Measurements from ENCODE around the gene ATP2B2.

The ATP2B2 gene

DNA sequence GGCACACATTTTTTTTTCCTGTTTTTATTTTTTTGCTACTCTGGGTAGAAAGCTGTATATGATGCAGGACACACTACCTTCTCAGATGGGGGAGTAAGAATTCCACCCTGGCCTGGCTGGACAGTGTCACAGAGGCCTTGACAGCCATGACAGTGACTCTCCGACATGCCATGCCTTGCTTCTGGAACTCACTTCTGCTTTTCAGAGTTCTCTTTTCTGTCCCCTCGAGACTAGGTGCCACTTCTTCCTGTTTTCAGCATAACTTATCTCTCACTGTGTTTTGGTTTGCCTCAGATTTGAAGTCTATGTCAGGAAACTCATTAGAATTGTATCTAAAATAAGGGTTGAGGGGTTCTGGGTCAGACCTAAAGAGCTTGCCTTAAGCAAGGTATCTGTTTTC is 115.4 kb downstream of the ATP2B2 start:
- no peak overlapping the region for H3K4me2 ChIP-seq (ENCODE audit: low read depth, low read length, poor library complexity, severe bottlenecking)
- peaks cover 8% of the 10 kb centered on the region; the same call in 1 of the 2 replicates for H3K9me3 ChIP-seq (ENCODE audit: insufficient read depth, low read depth, low read length)
- no peaks in the 10 kb centered on the region for H3K79me2 ChIP-seq (ENCODE audit: insufficient read depth, low read length)
- no peaks in the 10 kb centered on the region for H4K20me1 ChIP-seq (ENCODE audit: insufficient read depth, low read length, poor library complexity, severe bottlenecking)
- no peaks in the 10 kb centered on the region for H3K36me3 ChIP-seq (ENCODE audit: insufficient read depth, low read length)
- H3K27me3 ChIP-seq (ENCODE audit: insufficient read depth, low read length, poor library complexity, severe bottlenecking): no peaks in the 10 kb centered on the region
- H3K4me1 ChIP-seq (ENCODE audit: insufficient read depth, low read length, poor library complexity, severe bottlenecking): no peaks in the 10 kb centered on the region
- H3K9me2 ChIP-seq (replicated peaks; ENCODE audit: low read depth, low read length): no peaks in the 10 kb centered on the region
- no peak overlapping the region for H2AFZ ChIP-seq (ENCODE audit: low read length)
- no peak overlapping the region for H3K4me3 ChIP-seq (ENCODE audit: low read length, poor library complexity, severe bottlenecking)
- H3F3A ChIP-seq (ENCODE audit: low read depth): no peaks in the 10 kb centered on the region
- no peak for TF ChIP-seq EZH2phosphoT487 (IDR thresholded peaks at IDR 0.05; ENCODE audit: borderline replicate concordance)
- TF ChIP-seq, protein P1, sequence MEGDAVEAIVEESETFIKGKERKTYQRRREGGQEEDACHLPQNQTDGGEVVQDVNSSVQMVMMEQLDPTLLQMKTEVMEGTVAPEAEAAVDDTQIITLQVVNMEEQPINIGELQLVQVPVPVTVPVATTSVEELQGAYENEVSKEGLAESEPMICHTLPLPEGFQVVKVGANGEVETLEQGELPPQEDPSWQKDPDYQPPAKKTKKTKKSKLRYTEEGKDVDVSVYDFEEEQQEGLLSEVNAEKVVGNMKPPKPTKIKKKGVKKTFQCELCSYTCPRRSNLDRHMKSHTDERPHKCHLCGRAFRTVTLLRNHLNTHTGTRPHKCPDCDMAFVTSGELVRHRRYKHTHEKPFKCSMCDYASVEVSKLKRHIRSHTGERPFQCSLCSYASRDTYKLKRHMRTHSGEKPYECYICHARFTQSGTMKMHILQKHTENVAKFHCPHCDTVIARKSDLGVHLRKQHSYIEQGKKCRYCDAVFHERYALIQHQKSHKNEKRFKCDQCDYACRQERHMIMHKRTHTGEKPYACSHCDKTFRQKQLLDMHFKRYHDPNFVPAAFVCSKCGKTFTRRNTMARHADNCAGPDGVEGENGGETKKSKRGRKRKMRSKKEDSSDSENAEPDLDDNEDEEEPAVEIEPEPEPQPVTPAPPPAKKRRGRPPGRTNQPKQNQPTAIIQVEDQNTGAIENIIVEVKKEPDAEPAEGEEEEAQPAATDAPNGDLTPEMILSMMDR (conservative IDR thresholded peaks at IDR 0.05; ENCODE audit: low read length): no peak
- H3K9ac ChIP-seq (ENCODE audit: low read depth, low read length, poor library complexity, severe bottlenecking): no peak overlapping the region

DNA sequence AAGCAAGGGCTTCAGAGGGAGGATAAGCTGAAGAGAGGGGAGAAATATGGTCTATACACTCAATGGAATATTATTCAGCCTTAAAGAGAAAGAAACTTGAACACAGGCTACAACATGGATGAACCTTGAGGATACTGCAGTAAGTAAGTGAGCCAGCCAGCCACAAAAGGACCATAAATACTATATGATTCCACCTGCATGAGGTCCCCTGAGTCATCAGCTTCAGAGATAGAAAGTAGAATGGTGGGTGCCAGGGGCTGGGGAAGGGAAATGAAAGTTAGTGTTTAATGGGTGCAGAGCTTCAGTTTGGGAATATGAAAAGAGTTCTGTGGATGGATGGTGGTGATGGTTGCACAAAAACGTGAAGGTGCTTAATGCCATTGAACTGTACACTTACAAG is 116.0 kb downstream of the ATP2B2 start:
- TF ChIP-seq EZH2phosphoT487 (IDR thresholded peaks at IDR 0.05; ENCODE audit: borderline replicate concordance): no peak
- TF ChIP-seq, protein P1 (conservative IDR thresholded peaks at IDR 0.05; ENCODE audit: low read length): no peak
- Histone ChIP-seq H3K9ac (ENCODE audit: low read depth, low read length, poor library complexity, severe bottlenecking) (no peak overlapping the region), H3K27me3 (ENCODE audit: insufficient read depth, low read length, poor library complexity, severe bottlenecking) (no peaks in the 10 kb centered on the region), H3K9me2 (replicated peaks; ENCODE audit: low read depth, low read length) (no peaks in the 10 kb centered on the region), H2AFZ (ENCODE audit: low read length) (no peak overlapping the region), H3F3A (ENCODE audit: low read depth) (no peaks in the 10 kb centered on the region), H3K36me3 (ENCODE audit: insufficient read depth, low read length) (no peaks in the 10 kb centered on the region), H3K4me1 (ENCODE audit: insufficient read depth, low read length, poor library complexity, severe bottlenecking) (no peaks in the 10 kb centered on the region), H4K20me1 (ENCODE audit: insufficient read depth, low read length, poor library complexity, severe bottlenecking) (no peaks in the 10 kb centered on the region), H3K79me2 (ENCODE audit: insufficient read depth, low read length) (no peaks in the 10 kb centered on the region), H3K4me3 (ENCODE audit: low read length, poor library complexity, severe bottlenecking) (no peak overlapping the region), H3K9me3 (ENCODE audit: insufficient read depth, low read depth, low read length) (peaks cover 8% of the 10 kb centered on the region; the same call in 1 of the 2 replicates), H3K4me2 (ENCODE audit: low read depth, low read length, poor library complexity, severe bottlenecking) (no peak overlapping the region)

DNA sequence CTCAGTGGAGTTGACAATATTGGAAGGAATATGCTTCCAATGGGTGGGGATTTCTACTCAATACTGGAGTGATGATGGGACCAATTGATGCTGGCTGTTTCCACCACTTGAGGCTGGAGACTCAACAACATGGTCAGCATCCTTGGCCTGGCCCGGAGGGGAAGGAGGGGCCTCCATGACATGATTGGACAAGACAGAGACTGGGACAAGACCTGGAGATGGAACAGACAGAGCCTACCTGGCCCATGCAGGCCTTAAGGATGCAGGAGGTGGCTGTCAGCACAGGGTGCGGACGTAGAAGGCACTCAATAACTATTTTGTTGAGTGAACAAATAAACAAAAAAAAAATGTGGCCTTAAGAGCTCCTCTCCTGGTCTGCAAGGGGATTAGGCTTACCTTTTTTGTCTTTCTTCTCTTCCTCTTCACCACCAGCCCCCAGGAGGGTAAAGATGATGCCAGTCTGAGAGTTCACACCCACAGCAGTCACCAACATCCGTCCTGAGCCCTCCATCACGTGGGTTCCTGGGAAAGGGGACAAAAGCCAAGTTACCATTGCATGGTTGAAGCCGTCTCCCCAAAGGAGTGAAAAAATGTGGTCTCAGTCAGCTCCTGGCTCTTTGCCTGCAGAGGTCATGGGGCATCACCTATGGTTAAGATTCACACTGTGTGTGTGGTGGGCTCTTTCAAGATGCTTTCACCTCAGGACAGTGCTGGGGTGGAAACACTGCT is 117.3 kb downstream of the ATP2B2 start:
- no peak overlapping the region for H3K4me3 ChIP-seq (ENCODE audit: low read length, poor library complexity, severe bottlenecking)
- H3K4me1 ChIP-seq (ENCODE audit: insufficient read depth, low read length, poor library complexity, severe bottlenecking): no peaks in the 10 kb centered on the region
- H4K20me1 ChIP-seq (ENCODE audit: insufficient read depth, low read length, poor library complexity, severe bottlenecking): no peaks in the 10 kb centered on the region
- peaks cover 8% of the 10 kb centered on the region; the same call in 1 of the 2 replicates for H3K9me3 ChIP-seq (ENCODE audit: insufficient read depth, low read depth, low read length)
- no peaks in the 10 kb centered on the region for H3K36me3 ChIP-seq (ENCODE audit: insufficient read depth, low read length)
- H2AFZ ChIP-seq (ENCODE audit: low read length): no peak overlapping the region
- H3K9ac ChIP-seq (ENCODE audit: low read depth, low read length, poor library complexity, severe bottlenecking): no peak overlapping the region
- H3K27me3 ChIP-seq (ENCODE audit: insufficient read depth, low read length, poor library complexity, severe bottlenecking): no peaks in the 10 kb centered on the region
- H3F3A ChIP-seq (ENCODE audit: low read depth): no peaks in the 10 kb centered on the region
- H3K9me2 ChIP-seq (replicated peaks; ENCODE audit: low read depth, low read length): no peaks in the 10 kb centered on the region
- no peak for TF ChIP-seq EZH2phosphoT487 (IDR thresholded peaks at IDR 0.05; ENCODE audit: borderline replicate concordance)
- TF ChIP-seq, protein P1 (conservative IDR thresholded peaks at IDR 0.05; ENCODE audit: low read length): no peak
- H3K79me2 ChIP-seq (ENCODE audit: insufficient read depth, low read length): no peaks in the 10 kb centered on the region
- no peak overlapping the region for H3K4me2 ChIP-seq (ENCODE audit: low read depth, low read length, poor library complexity, severe bottlenecking)

Data from Loucy (cell line).